IPS-NIHi11 (cell line): ENCODE data around the gene KCNT2.
"Not testable (repeated sequence)": the region's sequence is repeated elsewhere in the genome, so short reads cannot be mapped to it uniquely, and the experiment has no call there.

Experiments used
- DNase-seq: peaks from one replicate; pipeline ENCODE4 v3.0.0; 2012; ENCODE audit warnings: mixed read lengths, low spot score

The KCNT2 gene

GRCh38 chr1:196515904-196516303 lies 92.3 kb downstream of the KCNT2 start:
- no peak for DNase-seq

DNA sequence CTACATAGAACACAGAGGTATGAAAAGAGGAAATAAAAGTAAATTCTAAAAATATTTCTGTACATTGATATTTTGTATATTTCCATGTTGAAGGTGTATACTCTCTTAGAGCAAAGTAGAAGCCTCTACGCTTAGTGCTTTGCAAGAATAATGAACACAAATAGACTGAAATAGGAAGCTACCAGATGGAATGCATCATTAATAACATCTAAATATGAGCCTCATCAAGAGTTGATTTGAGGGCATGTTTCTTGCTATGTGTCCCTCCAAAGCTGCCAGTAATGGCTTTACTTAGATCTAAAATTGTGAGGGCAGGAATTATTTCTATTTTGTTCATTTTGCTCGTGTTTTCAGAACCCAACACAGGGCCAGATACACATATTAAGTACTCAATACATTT lies 94.4 kb downstream of the KCNT2 start:
- DNase-seq: no peak

GRCh38 chr1:196510451-196510850 lies 97.8 kb downstream of the KCNT2 start:
- no peak for DNase-seq

- not testable (repeated sequence) for DNase-seq
Observed at GRCh38 chr1:196504224-196504623, 104.0 kb downstream of the KCNT2 start.

GRCh38 chr1:196502437-196502836 lies 105.8 kb downstream of the KCNT2 start:
- no peak for DNase-seq

DNA sequence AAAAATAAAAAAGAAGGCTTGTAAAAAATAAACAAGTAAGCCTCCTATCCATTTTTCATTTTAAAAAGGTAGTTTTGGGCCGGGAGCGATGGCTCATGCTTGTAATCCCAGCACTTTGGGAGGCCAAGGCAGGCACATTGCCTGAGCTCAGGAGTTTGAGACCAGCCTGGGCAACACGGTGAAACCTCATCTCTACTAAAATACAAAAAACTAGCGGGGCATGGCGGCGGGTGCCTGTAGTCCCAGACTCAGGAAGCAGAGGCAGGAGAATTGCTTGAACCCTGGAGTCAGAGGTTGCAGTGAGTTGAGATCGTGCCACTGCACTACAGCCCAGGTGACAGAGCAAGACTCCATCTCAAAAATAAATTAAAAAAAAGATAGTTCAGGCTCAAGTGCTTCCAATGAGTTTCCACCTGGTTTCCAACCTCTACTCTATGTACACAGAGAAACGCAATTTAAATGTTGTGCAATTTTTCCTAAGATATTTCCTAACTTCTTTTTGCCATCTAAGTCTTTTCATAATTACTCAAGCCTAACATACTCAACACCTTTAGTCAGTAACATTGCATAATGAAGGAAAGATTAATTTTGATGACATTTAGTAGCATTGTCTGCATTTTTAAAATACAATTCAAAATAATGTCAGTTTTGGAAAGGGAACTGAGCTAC lies 106.3 kb downstream of the KCNT2 start:
- DNase-seq: no peak

GRCh38 chr1:196497817-196498216 lies 110.4 kb downstream of the KCNT2 start:
- no peak for DNase-seq

DNA sequence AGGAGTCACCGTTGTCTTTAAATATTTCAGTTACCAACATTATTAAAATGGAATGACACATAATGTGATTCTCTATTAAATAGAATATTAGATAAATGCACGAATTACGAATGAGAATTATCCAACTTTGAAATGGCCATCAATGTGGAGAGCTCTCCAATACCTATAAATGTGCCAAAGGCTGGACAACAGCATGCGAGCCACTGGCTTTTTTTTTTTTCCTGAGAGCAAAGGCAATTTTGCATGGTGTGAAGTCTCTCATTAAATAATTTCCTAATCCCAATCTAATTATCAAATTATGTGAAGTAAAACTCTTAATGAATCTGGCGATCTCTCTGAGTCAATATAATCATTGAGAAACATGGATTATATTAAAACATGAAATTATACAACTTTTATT lies 113.5 kb downstream of the KCNT2 start:
- no peak for DNase-seq

- no peak for DNase-seq
Observed at GRCh38 chr1:196493881-196494280, 114.4 kb downstream of the KCNT2 start.

DNA sequence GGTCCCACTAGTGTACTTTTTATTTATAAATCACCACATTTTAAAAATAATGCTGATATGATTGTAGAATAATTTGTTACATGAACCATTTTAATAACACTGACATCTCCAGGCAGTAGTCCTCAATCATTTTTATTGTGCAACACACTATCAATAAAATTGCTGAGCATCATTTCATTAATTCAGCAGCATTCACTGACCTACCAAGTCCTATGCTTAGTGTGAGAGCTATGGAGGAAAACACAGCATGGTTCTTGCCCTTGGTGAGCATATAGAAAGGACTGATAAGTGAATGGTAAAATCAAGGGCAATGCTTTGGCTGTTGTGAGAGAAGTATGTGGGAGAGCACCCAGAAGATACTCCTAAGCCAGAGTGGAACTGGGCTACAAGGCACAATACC lies 119.7 kb downstream of the KCNT2 start:
- no peak for DNase-seq

DNA sequence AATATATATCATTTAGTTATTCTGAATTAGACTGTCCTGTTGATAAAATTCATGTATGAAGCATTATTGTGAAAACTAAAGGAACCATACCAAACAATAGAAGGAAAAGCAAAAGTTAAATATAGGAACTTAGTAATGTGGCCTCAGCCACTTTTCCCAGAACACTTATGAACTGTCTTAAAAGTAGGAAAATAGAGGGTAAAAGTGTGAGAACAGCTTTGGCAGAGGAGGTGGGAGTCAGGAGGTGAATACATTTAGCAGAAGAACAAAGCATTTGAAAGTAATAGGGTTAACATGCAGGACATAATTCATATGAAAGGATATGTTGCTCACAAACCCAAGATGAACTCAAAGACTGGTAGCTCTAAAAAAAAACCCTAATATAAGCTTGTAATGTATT lies 121.9 kb downstream of the KCNT2 start:
- no peak for DNase-seq

DNA sequence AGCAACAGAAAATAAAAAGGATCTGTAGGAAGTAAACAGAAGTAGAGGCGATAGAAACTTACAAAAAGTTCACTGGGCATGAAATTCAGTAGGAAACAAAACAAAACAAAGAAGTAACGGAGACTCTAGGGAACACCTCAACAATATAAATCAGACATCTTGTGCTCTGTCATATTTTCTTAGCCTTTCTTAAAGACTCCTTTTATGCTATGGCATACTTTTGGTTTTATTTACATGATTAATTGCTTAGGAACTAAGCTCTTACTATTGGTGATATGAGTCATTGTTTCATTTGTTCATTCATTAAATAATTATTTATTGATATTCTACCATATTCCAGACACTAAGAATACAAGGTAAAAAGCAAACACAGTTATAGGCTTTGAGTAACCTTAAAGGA lies 126.6 kb downstream of the KCNT2 start:
- no peak for DNase-seq

GRCh38 chr1:196477262-196477661 lies 131.0 kb downstream of the KCNT2 start:
- DNase-seq: no peak

GRCh38 chr1:196467230-196467925 lies 140.9 kb downstream of the KCNT2 start:
- no peak for DNase-seq

GRCh38 chr1:196466654-196467053 lies 141.6 kb downstream of the KCNT2 start:
- no peak for DNase-seq

GRCh38 chr1:196466166-196466565 lies 142.1 kb downstream of the KCNT2 start:
- no peak for DNase-seq

GRCh38 chr1:196464480-196464941 lies 143.7 kb downstream of the KCNT2 start:
- DNase-seq: peak; percentile 10

- DNase-seq: no peak
Observed at GRCh38 chr1:196462086-196462485, 146.2 kb downstream of the KCNT2 start.

DNA sequence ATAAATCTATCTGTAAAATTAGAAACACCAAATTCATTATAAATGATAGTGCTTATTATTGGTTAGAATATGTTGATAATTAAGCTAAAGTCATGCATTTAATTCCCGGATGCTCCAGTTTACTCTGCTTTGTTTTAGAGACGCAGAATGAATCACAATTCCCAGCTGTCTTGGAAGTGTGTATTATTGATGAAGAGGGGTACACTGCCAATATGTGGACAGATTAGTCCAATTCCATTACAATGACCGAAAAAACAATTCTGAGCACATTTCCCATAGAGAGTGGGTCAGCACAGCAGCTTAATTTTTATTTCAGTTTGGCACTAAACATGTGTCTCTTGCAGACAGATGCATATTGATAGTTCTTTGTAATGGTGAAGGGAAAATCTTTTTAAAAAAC lies 146.7 kb downstream of the KCNT2 start:
- DNase-seq: no peak

- DNase-seq: no peak
Observed at GRCh38 chr1:196459383-196459782, 148.9 kb downstream of the KCNT2 start.

- DNase-seq: no peak
Observed at GRCh38 chr1:196454792-196455191, 153.4 kb downstream of the KCNT2 start.

DNA sequence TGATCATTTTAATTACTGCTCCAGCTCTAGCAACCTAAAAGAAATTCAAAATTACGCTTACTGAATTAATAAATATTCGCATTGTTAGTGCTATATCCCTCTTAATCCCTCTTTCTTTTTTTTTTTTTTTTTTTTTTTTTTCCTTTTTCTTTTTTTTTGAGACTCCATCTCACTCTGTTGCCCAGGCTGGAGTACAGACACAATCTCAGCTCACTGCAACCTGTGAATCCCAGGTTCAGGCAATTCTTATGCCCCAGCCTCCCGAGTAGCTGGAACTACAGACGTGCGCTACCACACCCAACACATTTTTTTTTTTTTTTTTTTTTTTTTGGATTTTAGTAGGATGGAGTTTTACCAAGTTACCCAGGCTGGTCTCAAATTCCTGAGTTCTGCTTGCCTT lies 157.1 kb downstream of the KCNT2 start:
- no peak for DNase-seq

DNA sequence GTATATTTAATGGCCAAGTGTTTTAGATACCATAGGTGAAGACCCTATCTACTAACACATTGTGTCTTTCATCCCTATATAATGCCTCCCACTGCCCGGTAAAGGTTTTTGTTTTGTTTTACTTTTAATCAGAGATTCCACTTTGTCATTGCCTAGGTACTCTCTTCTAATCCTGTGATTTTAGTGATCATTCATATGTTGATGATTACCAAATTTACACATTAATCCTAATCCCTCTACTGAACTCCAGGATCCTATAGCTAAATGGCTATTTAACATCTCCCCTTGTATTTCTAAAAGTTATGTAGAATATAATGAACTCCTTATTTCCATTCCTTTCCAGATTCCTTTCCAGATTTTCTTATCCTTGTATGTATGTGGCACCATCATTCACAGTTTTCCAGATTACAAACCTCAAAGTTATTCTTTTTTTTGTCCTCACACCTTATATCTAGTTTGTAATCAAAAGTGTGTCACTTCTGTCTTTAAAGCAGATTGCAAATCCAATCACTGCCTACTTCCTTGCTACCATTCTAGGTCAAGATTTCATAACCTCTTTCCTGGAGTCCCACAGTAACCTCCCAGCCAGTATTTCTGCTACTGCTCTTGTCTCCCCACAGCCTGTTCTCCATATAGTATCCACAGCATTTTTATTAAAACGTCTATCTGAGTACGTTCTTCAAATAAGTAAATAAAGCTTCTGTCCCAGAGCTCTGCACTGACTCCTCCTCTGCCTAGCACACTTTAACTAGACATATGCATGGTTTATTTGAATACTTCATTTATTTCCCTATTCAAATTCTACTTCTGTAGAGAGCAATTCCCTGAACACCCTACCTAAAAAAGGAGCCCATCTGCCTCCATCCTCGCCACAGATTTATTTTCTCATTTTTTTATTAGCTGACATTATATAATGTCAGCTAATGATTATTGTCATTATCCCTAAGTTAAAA lies 157.8 kb downstream of the KCNT2 start:
- DNase-seq: no peak
